HEK293T (cell line): ENCODE results near the gene SLAMF9.

Experiments
- ARNT ChIP-seq: fragments of 450-650 bp; IDR thresholded peaks from 2 replicates; pipeline ENCODE4 v1.6.1; 2017; ENCODE audit warnings: mild to moderate bottlenecking
- CTBP1 ChIP-seq: fragments of 450-650 bp; IDR thresholded peaks from 2 replicates; pipeline ENCODE4 v1.6.1; 2016; ENCODE audit warnings: borderline replicate concordance
- FOXK2 ChIP-seq: fragments of 450-650 bp; IDR thresholded peaks from 2 replicates; pipeline ENCODE4 v1.6.1; 2016; ENCODE audit warnings: mild to moderate bottlenecking
- HDGF ChIP-seq: fragments of 450-650 bp; IDR thresholded peaks from 2 replicates; pipeline ENCODE4 v1.6.1; 2017; ENCODE audit warnings: antibody characterized with exemption, borderline replicate concordance
- NFRKB ChIP-seq: fragments of 450-650 bp; IDR thresholded peaks from 2 replicates; pipeline ENCODE4 v1.6.1; 2016; ENCODE audit warnings: mild to moderate bottlenecking, moderate library complexity
- SP1 ChIP-seq: fragments of 450-650 bp; IDR thresholded peaks from 2 replicates; pipeline ENCODE4 v1.6.1; 2017
- SUZ12 ChIP-seq: fragments of 450-650 bp; IDR thresholded peaks from 2 replicates; pipeline ENCODE4 v1.6.1; 2016; ENCODE audit warnings: mild to moderate bottlenecking
- TARDBP ChIP-seq: fragments of 450-650 bp; IDR thresholded peaks from 2 replicates; pipeline ENCODE4 v1.6.1; 2016
- ZNF384 ChIP-seq: fragments of 450-650 bp; IDR thresholded peaks from 2 replicates; pipeline ENCODE4 v1.6.1; 2016

GRCh38 chr1:159992161-159992560 lies 38.1 kb upstream of the SLAMF9 start:
- no peak for TF ChIP-seq NFRKB
- no peak for TF ChIP-seq HDGF
- no peak for TF ChIP-seq SP1
- no peak for TF ChIP-seq SUZ12
- TF ChIP-seq ZNF384, result no peak
- TF ChIP-seq CTBP1, result no peak
- no peak for TF ChIP-seq TARDBP
- TF ChIP-seq FOXK2, result no peak
- no peak for TF ChIP-seq ARNT
